ENCODE measurements around the gene GRIN3A. TPM values are rescaled to one million over a fixed set of nuclear protein-coding genes. Genes with fewer than 3 reads are reported as not detected.

Gene GRIN3A
- total RNA-seq, 1 experiment from 2014 or later, result 0.03 TPM

- in situ Hi-C loops (cut with HindIII; ENCODE audit: low pct_unique_long_range_greater_than_20kb, low sequenced_read_pairs), result no loop called here
- DNase-seq (ENCODE audit: low read depth, low spot score) (peak; percentile 61), ATAC-seq (peak; percentile 65)
- H3K4me1 ChIP-seq (ENCODE audit: control insufficient read depth, insufficient read depth, low read length), result peaks cover 7% of the 10 kb centered on the region; the same call in 1 of the 2 replicates
- H3K27me3 ChIP-seq (ENCODE audit: control insufficient read depth, insufficient read depth, low read length), result no peaks in the 10 kb centered on the region
- BruUV-seq (replicated peaks), result no TSS peak
- ChIA-PET POLR2A (no interaction called here), CTCF (interaction anchor here (0.7 to 2.0 kb wide), 3 partner anchors 43 to 81 kb away, joined by 3 to 17 read pairs (median 4); a partner anchor contains a TSS)
- peaks cover 4% of the 10 kb centered on the region; the same call in 1 of the 2 replicates for H3K36me3 ChIP-seq (ENCODE audit: control insufficient read depth, insufficient read depth, low read length)
- H3K4me3 ChIP-seq (ENCODE audit: low read depth in 2 of 2, low read length in 2 of 2), result no peak overlapping the region
- intact Hi-C loops (cut with micrococcal nuclease; ENCODE audit: unreplicated experiment), result loop anchor here (1.0 to 2.0 kb wide), 2 partner anchors 71 to 81 kb away; no protein-coding TSS in a partner anchor
- TF ChIP-seq POLR2AphosphoS5 (IDR thresholded peaks at IDR 0.05; ENCODE audit: low read depth, low read length) (no peak), REST (IDR thresholded peaks at IDR 0.05; ENCODE audit: insufficient read depth in 1 of 2, low read depth in 2 of 2, low read length in 1 of 2) (no peak), TCF7L2 (IDR thresholded peaks at IDR 0.05; ENCODE audit: low read depth, low read length) (no peak), CTCF (IDR thresholded peaks at IDR 0.05) (peak; percentile 77)
- H3K9me3 ChIP-seq (ENCODE audit: control insufficient read depth, insufficient read depth, low read depth, low read length), result no peaks in the 10 kb centered on the region
- no peak overlapping the region for H3K27ac ChIP-seq (ENCODE audit: low read length)
These were observed 208.3 kb downstream of the GRIN3A start for GRCh38 chr9:101530076-101530711.

DNA sequence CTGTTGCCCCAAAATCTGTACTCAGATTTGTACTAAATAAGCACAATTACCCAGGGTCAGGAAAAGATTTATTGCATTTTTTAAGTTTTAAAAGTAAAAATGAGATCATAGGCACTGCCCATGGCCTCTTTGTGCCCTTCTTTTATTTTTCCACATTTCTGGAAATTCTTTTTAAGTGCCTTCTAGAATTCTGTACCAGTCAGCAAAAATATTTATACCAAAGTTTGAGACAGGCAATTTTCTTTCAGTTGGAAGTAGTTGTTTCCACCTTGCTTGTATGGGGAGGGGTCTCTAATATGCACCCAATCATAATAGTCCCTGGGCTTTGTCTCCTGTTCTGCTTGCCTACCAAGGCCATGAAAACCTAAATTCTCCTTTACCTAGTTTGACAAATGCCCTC lies 210.4 kb downstream of the GRIN3A start:
- ChIA-PET CTCF (interaction anchor here (0.8 kb wide), 1 partner anchor 79 kb away, joined by 3 read pairs; no protein-coding TSS in a partner anchor), POLR2A (no interaction called here)
- intact Hi-C loops (cut with micrococcal nuclease; ENCODE audit: unreplicated experiment) (no loop called here), in situ Hi-C loops (cut with HindIII; ENCODE audit: low pct_unique_long_range_greater_than_20kb, low sequenced_read_pairs) (no loop called here)
- ATAC-seq, result no peak
- Histone ChIP-seq H3K27me3 (ENCODE audit: control insufficient read depth, insufficient read depth, low read length) (no peaks in the 10 kb centered on the region), H3K36me3 (ENCODE audit: control insufficient read depth, insufficient read depth, low read length) (no peaks in the 10 kb centered on the region), H3K9me3 (ENCODE audit: control insufficient read depth, insufficient read depth, low read depth, low read length) (no peaks in the 10 kb centered on the region), H3K4me1 (ENCODE audit: control insufficient read depth, insufficient read depth, low read length) (peaks cover 3% of the 10 kb centered on the region; the same call in 1 of the 2 replicates), H3K27ac (ENCODE audit: low read length) (no peak overlapping the region), H3K4me3 (ENCODE audit: low read depth in 2 of 2, low read length in 2 of 2) (no peak overlapping the region)
- no TSS peak for BruUV-seq (replicated peaks)
- no peak for TF ChIP-seq REST (IDR thresholded peaks at IDR 0.05; ENCODE audit: insufficient read depth in 1 of 2, low read depth in 2 of 2, low read length in 1 of 2)
- TF ChIP-seq SIN3A (IDR thresholded peaks at IDR 0.05; ENCODE audit: borderline replicate concordance, insufficient read depth, low read depth, low read length), result no peak
- no peak for TF ChIP-seq POLR2AphosphoS5 (IDR thresholded peaks at IDR 0.05; ENCODE audit: low read depth, low read length)
- no peak for TF ChIP-seq TCF7L2 (IDR thresholded peaks at IDR 0.05; ENCODE audit: low read depth, low read length)
- TF ChIP-seq CTCF (IDR thresholded peaks at IDR 0.05), result no peak
- DNase-seq (ENCODE audit: low read depth, low spot score), result no peak

All from Panc1 (cell line).